ENCODE results near the gene SLIT1.

Gene SLIT1

DNA sequence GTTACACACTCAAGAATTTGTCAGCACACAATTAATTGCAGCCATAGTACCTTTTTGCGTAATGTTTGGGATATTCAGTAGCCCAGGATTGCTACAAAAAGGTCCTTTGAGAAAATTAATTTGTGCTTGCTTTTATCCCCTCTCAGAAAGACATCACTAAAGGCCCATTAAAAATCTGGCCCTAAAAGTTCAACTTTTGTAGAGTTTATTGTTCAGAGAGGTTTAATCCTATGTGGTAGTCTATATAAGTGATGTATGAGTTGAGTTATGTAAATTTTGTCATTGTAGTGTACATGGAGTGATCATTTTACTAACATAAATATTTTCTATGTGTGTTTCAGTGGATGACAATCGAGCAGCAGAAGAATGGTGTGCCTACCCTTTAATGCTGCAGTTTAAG is 227.7 kb downstream of the SLIT1 start:
- Histone ChIP-seq H3K27me3 (ENCODE audit: insufficient read depth, low read length) (no peaks in the 10 kb centered on the region), H3K36me3 (ENCODE audit: insufficient read depth, low read depth, low read length) (peaks cover 29% of the 10 kb centered on the region), H3K9me3 (ENCODE audit: insufficient read depth, low read depth, low read length) (no peaks in the 10 kb centered on the region), H3K4me1 (ENCODE audit: insufficient read depth, low read length) (no peaks in the 10 kb centered on the region), H3K4me3 (ENCODE audit: low read length) (no peak overlapping the region), H3K9ac (ENCODE audit: low read depth, low read length) (no peak overlapping the region), H3K27ac (ENCODE audit: low read length) (no peak overlapping the region)

- Histone ChIP-seq H3K27me3 (ENCODE audit: insufficient read depth, low read length) (no peaks in the 10 kb centered on the region), H3K4me1 (ENCODE audit: insufficient read depth, low read length) (no peaks in the 10 kb centered on the region), H3K36me3 (ENCODE audit: insufficient read depth, low read depth, low read length) (peaks cover 42% of the 10 kb centered on the region), H3K9ac (ENCODE audit: low read depth, low read length) (no peak overlapping the region), H3K9me3 (ENCODE audit: insufficient read depth, low read depth, low read length) (no peaks in the 10 kb centered on the region), H3K4me3 (ENCODE audit: low read length) (no peak overlapping the region), H3K27ac (ENCODE audit: low read length) (no peak overlapping the region)
Measured at GRCh38 chr10:96955794-96956193, 230.0 kb downstream of the SLIT1 start.

DNA sequence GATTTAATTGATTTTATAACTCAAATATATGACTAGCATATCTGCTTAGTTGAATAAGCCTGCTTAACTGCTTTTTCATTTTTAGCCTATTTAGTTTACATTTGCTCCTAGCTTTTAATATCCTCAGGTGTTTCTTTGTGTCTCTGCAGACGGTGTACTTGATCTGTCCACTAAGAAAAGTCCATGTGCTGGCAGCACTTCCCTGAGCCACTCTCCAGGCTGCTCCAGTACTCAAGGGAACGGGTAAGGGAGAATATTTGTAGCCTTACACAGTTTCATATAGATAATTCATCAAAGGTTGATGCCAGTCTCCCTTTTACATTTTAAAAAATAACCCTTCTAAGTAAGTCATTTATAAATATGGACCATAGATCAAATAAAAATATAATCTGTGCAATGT is 233.8 kb downstream of the SLIT1 start:
- H3K27me3 ChIP-seq (ENCODE audit: insufficient read depth, low read length) = no peaks in the 10 kb centered on the region
- no peaks in the 10 kb centered on the region for H3K9me3 ChIP-seq (ENCODE audit: insufficient read depth, low read depth, low read length)
- H3K4me3 ChIP-seq (ENCODE audit: low read length) = no peak overlapping the region
- no peaks in the 10 kb centered on the region for H3K4me1 ChIP-seq (ENCODE audit: insufficient read depth, low read length)
- peaks cover 51% of the 10 kb centered on the region for H3K36me3 ChIP-seq (ENCODE audit: insufficient read depth, low read depth, low read length)
- H3K9ac ChIP-seq (ENCODE audit: low read depth, low read length) = no peak overlapping the region
- no peak overlapping the region for H3K27ac ChIP-seq (ENCODE audit: low read length)

DNA sequence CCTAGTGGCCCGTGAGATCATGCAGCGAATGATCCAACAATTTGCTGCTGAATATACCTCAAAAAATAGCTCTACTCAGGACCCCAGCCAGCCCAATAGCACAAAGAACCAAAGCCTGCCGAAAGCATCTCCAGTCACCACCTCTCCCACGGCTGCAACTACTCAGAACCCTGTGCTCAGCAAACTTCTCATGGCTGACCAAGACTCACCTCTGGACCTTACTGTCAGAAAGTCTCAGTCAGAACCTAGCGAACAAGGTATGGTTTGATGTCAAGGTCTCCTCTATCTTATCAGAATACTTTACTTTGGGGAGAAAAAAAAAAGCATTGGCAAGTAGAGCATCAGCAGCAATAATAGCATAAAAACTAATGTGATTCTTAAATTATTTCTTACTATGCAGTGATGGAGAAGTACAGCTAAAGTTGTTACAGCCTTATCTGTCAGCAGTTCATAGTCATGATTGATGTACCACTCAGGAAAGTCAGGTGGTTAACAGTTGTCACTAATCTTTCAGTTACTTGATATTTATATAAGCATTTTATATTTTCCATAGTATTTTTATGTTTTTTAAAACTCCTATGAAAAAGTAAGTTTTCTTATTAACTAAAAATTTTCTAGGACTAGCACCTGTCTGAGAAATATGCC is 236.6 kb downstream of the SLIT1 start:
- Histone ChIP-seq H3K4me3 (ENCODE audit: low read length) (no peak overlapping the region), H3K27me3 (ENCODE audit: insufficient read depth, low read length) (no peaks in the 10 kb centered on the region), H3K36me3 (ENCODE audit: insufficient read depth, low read depth, low read length) (peaks cover 25% of the 10 kb centered on the region; the same call in 1 of the 2 replicates), H3K9ac (ENCODE audit: low read depth, low read length) (no peak overlapping the region), H3K27ac (ENCODE audit: low read length) (no peak overlapping the region), H3K4me1 (ENCODE audit: insufficient read depth, low read length) (no peaks in the 10 kb centered on the region), H3K9me3 (ENCODE audit: insufficient read depth, low read depth, low read length) (no peaks in the 10 kb centered on the region)
